Loucy (cell line): ENCODE data around the gene BRD3OS.

ENCODE experiments used
- H2AFZ ChIP-seq: fragments of 200-600 bp; sonication (generic); 2 replicates; pipeline ENCODE4 v1.6.0; 2016; ENCODE audit warnings: antibody characterized with exemption, mild to moderate bottlenecking, low read length, moderate library complexity
- H3F3A ChIP-seq: fragments of 200-600 bp; 2 replicates; pipeline ENCODE4 v1.6.0; 2016; ENCODE audit warnings: antibody characterized with exemption, low read depth, mild to moderate bottlenecking
- H3K27me3 ChIP-seq: fragments of 200-600 bp; sonication (generic); 2 replicates; pipeline ENCODE4 v1.6.1; 2014; ENCODE audit warnings: low read length, mild to moderate bottlenecking; ENCODE audit not compliant: insufficient read depth, poor library complexity, severe bottlenecking
- H3K36me3 ChIP-seq: fragments of 200-600 bp; sonication (generic); 2 replicates; pipeline ENCODE4 v1.6.1; 2016; ENCODE audit warnings: low read length; ENCODE audit not compliant: insufficient read depth
- H3K4me1 ChIP-seq: fragments of 200-600 bp; sonication (generic); 2 replicates; pipeline ENCODE4 v1.5.1; 2014; ENCODE audit warnings: low read length, mild to moderate bottlenecking; ENCODE audit not compliant: insufficient read depth, poor library complexity, severe bottlenecking
- H3K4me2 ChIP-seq: fragments of 200-600 bp; sonication (generic); 2 replicates; pipeline ENCODE4 v1.6.0; 2014; ENCODE audit warnings: antibody characterized with exemption, low read length, low read depth, mild to moderate bottlenecking; ENCODE audit not compliant: poor library complexity, severe bottlenecking
- H3K4me3 ChIP-seq: fragments of 200-600 bp; sonication (generic); 2 replicates; pipeline ENCODE4 v1.5.1; 2014; ENCODE audit warnings: low read length, mild to moderate bottlenecking, mixed read lengths; ENCODE audit not compliant: poor library complexity, severe bottlenecking
- H3K79me2 ChIP-seq: fragments of 200-600 bp; sonication (generic); 2 replicates; pipeline ENCODE4 v1.6.1; 2014; ENCODE audit warnings: low read length; ENCODE audit not compliant: insufficient read depth
- H3K9ac ChIP-seq: fragments of 200-600 bp; sonication (generic); 2 replicates; pipeline ENCODE4 v1.6.0; 2014; ENCODE audit warnings: mild to moderate bottlenecking, low read depth, low read length, moderate library complexity; ENCODE audit not compliant: poor library complexity, severe bottlenecking
- H3K9me2 ChIP-seq: fragments of 200-600 bp; sonication (generic); replicated peaks from 2 replicates; pipeline ENCODE4 v1.6.1; 2016; ENCODE audit warnings: low read depth, low read length, mixed read lengths
- H3K9me3 ChIP-seq: fragments of 200-600 bp; sonication (generic); 2 replicates; pipeline ENCODE4 v1.6.1; 2014; ENCODE audit warnings: mild to moderate bottlenecking, antibody characterized with exemption, low read length, low read depth; ENCODE audit not compliant: insufficient read depth
- H4K20me1 ChIP-seq: fragments of 200-600 bp; sonication (generic); 2 replicates; pipeline ENCODE4 v1.6.0; 2014; ENCODE audit warnings: antibody characterized with exemption, low read length, mild to moderate bottlenecking; ENCODE audit not compliant: insufficient read depth, poor library complexity, severe bottlenecking
- CTCF ChIP-seq: fragments of 200-600 bp; sonication (generic); conservative IDR thresholded peaks from 2 replicates; pipeline ENCODE4 v1.5.1; 2014; ENCODE audit warnings: mild to moderate bottlenecking, antibody characterized with exemption, low read length
- EZH2phosphoT487 ChIP-seq: fragments of 200-600 bp; IDR thresholded peaks from 2 replicates; pipeline ENCODE4 v1.6.1; 2018; ENCODE audit warnings: antibody characterized with exemption, mild to moderate bottlenecking, moderate library complexity, borderline replicate concordance

The BRD3OS gene

GRCh38 chr9:134046894-134047681 lies 21.8 kb downstream of the BRD3OS start:
- no peak overlapping the region for H3K4me2 ChIP-seq
- H3K79me2 ChIP-seq, result no peaks in the 10 kb centered on the region
- no peaks in the 10 kb centered on the region for H3K9me2 ChIP-seq
- no peaks in the 10 kb centered on the region for H3F3A ChIP-seq
- no peak overlapping the region for H3K4me3 ChIP-seq
- no peak overlapping the region for H3K9ac ChIP-seq
- peaks cover 86% of the 10 kb centered on the region; the same call in 1 of the 2 replicates for H3K36me3 ChIP-seq
- H2AFZ ChIP-seq, result no peak overlapping the region
- no peaks in the 10 kb centered on the region for H3K9me3 ChIP-seq
- TF ChIP-seq EZH2phosphoT487, result no peak
- TF ChIP-seq CTCF, result no peak
- no peaks in the 10 kb centered on the region for H3K27me3 ChIP-seq
- H3K4me1 ChIP-seq, result no peaks in the 10 kb centered on the region
- peaks cover 8% of the 10 kb centered on the region for H4K20me1 ChIP-seq

- Histone ChIP-seq H3K27me3 (no peaks in the 10 kb centered on the region), H3F3A (no peaks in the 10 kb centered on the region), H3K4me1 (no peaks in the 10 kb centered on the region), H3K9ac (no peak overlapping the region), H3K79me2 (no peaks in the 10 kb centered on the region), H2AFZ (no peak overlapping the region), H3K4me3 (no peak overlapping the region), H4K20me1 (peaks cover 15% of the 10 kb centered on the region), H3K4me2 (no peak overlapping the region), H3K9me3 (no peaks in the 10 kb centered on the region), H3K36me3 (peaks cover 95% of the 10 kb centered on the region; the same call in 1 of the 2 replicates), H3K9me2 (no peaks in the 10 kb centered on the region)
- TF ChIP-seq EZH2phosphoT487 (no peak), CTCF (no peak)
Observed at GRCh38 chr9:134047868-134048581, 22.7 kb downstream of the BRD3OS start.

GRCh38 chr9:134048582-134048968 lies 23.3 kb downstream of the BRD3OS start:
- H3F3A ChIP-seq, result no peaks in the 10 kb centered on the region
- H3K9me2 ChIP-seq, result no peaks in the 10 kb centered on the region
- H3K9me3 ChIP-seq, result no peaks in the 10 kb centered on the region
- H3K4me2 ChIP-seq, result no peak overlapping the region
- no peak overlapping the region for H3K4me3 ChIP-seq
- no peak for TF ChIP-seq EZH2phosphoT487
- no peak for TF ChIP-seq CTCF
- peaks cover 2% of the 10 kb centered on the region; the same call in 1 of the 2 replicates for H3K79me2 ChIP-seq
- no peaks in the 10 kb centered on the region for H3K4me1 ChIP-seq
- no peaks in the 10 kb centered on the region for H3K27me3 ChIP-seq
- H3K9ac ChIP-seq, result no peak overlapping the region
- H4K20me1 ChIP-seq, result peaks cover 19% of the 10 kb centered on the region
- H2AFZ ChIP-seq, result no peak overlapping the region
- H3K36me3 ChIP-seq, result peaks cover 96% of the 10 kb centered on the region; the same call in 1 of the 2 replicates
